Ascending aorta (tissue), 2 donors: Measurements from ENCODE around the gene KCNQ1. TPM values are rescaled to one million over a fixed set of nuclear protein-coding genes. Genes with fewer than 3 reads are reported as not detected.

ENCODE experiments used
- DNase-seq, 2 donors: peaks; one replicate each; pipeline ENCODE4 v3.0.0-alpha.2; 2019; ENCODE audit warnings: low spot score in 2 of 2
- H3K27ac ChIP-seq, 2 donors: fragments of 200-600 bp; sonication (generic); one replicate each; pipeline ENCODE4 v1.5.1; 2016 to 2017; ENCODE audit warnings: mild to moderate bottlenecking in 1 of 2
- H3K27me3 ChIP-seq: fragments of 200-600 bp; sonication (generic); one replicate; pipeline ENCODE4 v1.5.1; 2017
- H3K36me3 ChIP-seq, 2 donors: fragments of 200-600 bp; sonication (generic); one replicate each; pipeline ENCODE4 v1.5.1; 2016
- H3K4me1 ChIP-seq, 2 donors: fragments of 200-600 bp; sonication (generic); one replicate each; pipeline ENCODE4 v1.5.1; 2016 to 2017; ENCODE audit warnings: mild to moderate bottlenecking in 1 of 2
- H3K4me3 ChIP-seq, 2 donors: fragments of 200-600 bp; sonication (generic); one replicate each; pipeline ENCODE4 v1.5.1; 2016 to 2017; ENCODE audit warnings: mild to moderate bottlenecking in 1 of 2
- H3K9me3 ChIP-seq, 2 donors: fragments of 200-600 bp; sonication (generic); one replicate each; pipeline ENCODE4 v1.5.1; 2016
- CTCF ChIP-seq, 3 experiments: fragments of 200-600 bp in 2 of 3; fragments of 450-650 bp in 1 of 3; sonication (generic) in 2 of 3; IDR thresholded peaks; one replicate each; pipeline ENCODE4 v1.5.1; 2016 to 2019; ENCODE audit warnings: antibody characterized with exemption in 3 of 3, mild to moderate bottlenecking in 1 of 3, moderate library complexity in 1 of 3
- intact Hi-C: fragments of 100-400 bp; cut with DNase I; formaldehyde crosslinking; loops from one replicate; pipeline ENCODE4 v1.15.1; 2023
- total RNA-seq: library from RNA; depleted of rRNA; stranded (reverse); fragments of >200 nt; gene quantifications from one replicate; pipeline ENCODE4 v1.1.0, GENCODE V29; 2016

KCNQ1 gene
- total RNA-seq, 1 donor from 2014 or later = 2.3 TPM

- no peak overlapping the region for H3K4me3 ChIP-seq
- no peaks in the 10 kb centered on the region for H3K27me3 ChIP-seq
- DNase-seq = peak in 1 of 2 donors; percentile 2
- H3K4me1 ChIP-seq = no peaks in the 10 kb centered on the region
- no peaks in the 10 kb centered on the region for H3K36me3 ChIP-seq
- intact Hi-C loops = no loop called here
- no peak overlapping the region for H3K27ac ChIP-seq
- H3K9me3 ChIP-seq = no peaks in the 10 kb centered on the region
- no peak for TF ChIP-seq CTCF (IDR thresholded peaks at IDR 0.05)
Measured at GRCh38 chr11:2750682-2751522, 306.1 kb downstream of the KCNQ1 start.

- Histone ChIP-seq H3K4me3 (no peak overlapping the region), H3K4me1 (no peaks in the 10 kb centered on the region), H3K36me3 (no peaks in the 10 kb centered on the region), H3K27me3 (no peaks in the 10 kb centered on the region), H3K27ac (no peak overlapping the region), H3K9me3 (no peaks in the 10 kb centered on the region)
- intact Hi-C loops = no loop called here
- TF ChIP-seq CTCF (IDR thresholded peaks at IDR 0.05) = no peak
- DNase-seq = peak in 1 of 2 donors; percentile 5
Measured at GRCh38 chr11:2751523-2752203, 306.9 kb downstream of the KCNQ1 start.

GRCh38 chr11:2752204-2752770, 307.5 kb downstream of the KCNQ1 start:
- DNase-seq = peak in 1 of 2 donors; percentile 1
- intact Hi-C loops = no loop called here
- no peaks in the 10 kb centered on the region for H3K36me3 ChIP-seq
- no peaks in the 10 kb centered on the region for H3K27me3 ChIP-seq
- no peak for TF ChIP-seq CTCF (IDR thresholded peaks at IDR 0.05)
- no peaks in the 10 kb centered on the region for H3K4me1 ChIP-seq
- H3K9me3 ChIP-seq = peaks cover 0 to 3% of the 10 kb centered on the region in 2 donors
- no peak overlapping the region for H3K4me3 ChIP-seq
- no peak overlapping the region for H3K27ac ChIP-seq

GRCh38 chr11:2752923-2753322, 308.1 kb downstream of the KCNQ1 start:
- H3K27me3 ChIP-seq = no peaks in the 10 kb centered on the region
- no peak overlapping the region for H3K4me3 ChIP-seq
- no peak for TF ChIP-seq CTCF (IDR thresholded peaks at IDR 0.05)
- H3K27ac ChIP-seq = no peak overlapping the region
- intact Hi-C loops = no loop called here
- peak; percentile 1 to 19 for DNase-seq
- peaks cover 0 to 6% of the 10 kb centered on the region in 2 donors for H3K9me3 ChIP-seq
- no peaks in the 10 kb centered on the region for H3K4me1 ChIP-seq
- no peaks in the 10 kb centered on the region for H3K36me3 ChIP-seq

GRCh38 chr11:2754008-2754407, 309.2 kb downstream of the KCNQ1 start:
- H3K27ac ChIP-seq = no peak overlapping the region
- peak in 1 of 2 donors; percentile 21 for DNase-seq
- H3K9me3 ChIP-seq = peaks cover 0 to 6% of the 10 kb centered on the region in 2 donors
- no peak overlapping the region for H3K4me3 ChIP-seq
- no peaks in the 10 kb centered on the region for H3K36me3 ChIP-seq
- H3K4me1 ChIP-seq = no peaks in the 10 kb centered on the region
- intact Hi-C loops = no loop called here
- H3K27me3 ChIP-seq = no peaks in the 10 kb centered on the region
- TF ChIP-seq CTCF (IDR thresholded peaks at IDR 0.05) = no peak
